T-helper 1 cell treated with Interleukin-12 subunit alpha and Interleukin-12 subunit beta and Interleukin-4 antibody, amounts not matched to agents 30 μg/mL and 1 μg/mL, for 36 hours (primary cell): ENCODE results near the gene PIGS.
"Not testable (repeated sequence)": the region's sequence is repeated elsewhere in the genome, so short reads cannot be mapped to it uniquely, and the experiment has no call there.

Experiments used
- H3K27ac Mint-ChIP-seq: one replicate; pipeline ENCODE4 v1.8.0; 2021; ENCODE audit warnings: mild to moderate bottlenecking, mixed read lengths
- H3K27me3 Mint-ChIP-seq: one replicate; pipeline ENCODE4 v1.8.0; 2021; ENCODE audit warnings: low read depth, mixed read lengths
- H3K36me3 Mint-ChIP-seq: one replicate; pipeline ENCODE4 v1.8.0; 2021; ENCODE audit warnings: low read depth, mixed read lengths
- H3K4me1 Mint-ChIP-seq: one replicate; pipeline ENCODE4 v1.8.0; 2021; ENCODE audit warnings: low read depth, mixed read lengths
- H3K4me3 Mint-ChIP-seq: one replicate; pipeline ENCODE4 v1.8.0; 2021; ENCODE audit warnings: mild to moderate bottlenecking, moderate library complexity, mixed read lengths
- H3K9me3 Mint-ChIP-seq: one replicate; pipeline ENCODE4 v1.8.0; 2021; ENCODE audit warnings: mixed read lengths

PIGS gene

DNA sequence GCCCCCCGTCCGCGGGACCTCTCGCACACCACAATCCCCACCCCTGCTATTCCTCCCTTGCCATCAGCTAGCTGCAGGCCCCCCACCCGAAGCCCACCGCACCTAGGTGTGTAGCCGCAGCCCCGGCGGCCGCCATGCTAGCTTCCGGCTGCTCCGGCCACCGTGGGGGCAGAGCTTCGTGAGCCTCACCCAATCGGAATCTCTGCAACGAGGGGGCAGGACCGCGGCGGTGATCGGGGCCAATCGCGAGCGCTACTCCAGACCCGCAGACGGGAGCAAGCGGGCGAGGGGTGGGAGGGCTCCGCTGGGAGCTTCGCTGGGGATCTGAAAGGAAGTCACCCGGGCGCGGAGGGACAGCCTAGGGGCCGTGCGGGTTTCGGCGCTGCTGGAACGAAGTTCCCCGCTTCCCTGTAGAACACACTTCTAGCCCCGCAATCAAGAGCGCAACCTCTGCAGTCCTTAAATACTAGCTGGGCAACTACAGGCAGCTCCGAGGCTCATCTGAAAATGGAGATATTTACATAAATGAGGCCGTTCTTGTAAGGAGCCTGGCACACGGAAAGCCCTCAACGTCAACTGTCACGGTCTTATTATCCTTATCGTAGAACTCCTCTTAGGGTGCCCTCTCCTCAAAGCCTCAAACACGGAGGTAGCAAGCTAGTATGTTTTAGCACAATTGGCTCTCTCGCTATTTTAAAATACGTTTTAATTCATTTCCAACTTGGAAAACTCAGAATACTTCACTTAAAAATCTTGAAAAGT, at the start of gene PIGS:
Gene PIGS (minus strand): TSS at position 164 of the 762 bp plus-strand sequence. CDS start 28 bp downstream, at position 136.
- peak within 1 kb of the TSS; percentile 94 for H3K4me3 Mint-ChIP-seq
- H3K9me3 Mint-ChIP-seq = no peaks in the 10 kb centered on the region
- H3K27me3 Mint-ChIP-seq = no peaks in the 10 kb centered on the region
- H3K27ac Mint-ChIP-seq = peak within 1 kb of the TSS; percentile 92
- H3K4me1 Mint-ChIP-seq = peaks cover 55% of the 10 kb centered on the region
- H3K36me3 Mint-ChIP-seq = peaks cover 37% of the 10 kb centered on the region

DNA sequence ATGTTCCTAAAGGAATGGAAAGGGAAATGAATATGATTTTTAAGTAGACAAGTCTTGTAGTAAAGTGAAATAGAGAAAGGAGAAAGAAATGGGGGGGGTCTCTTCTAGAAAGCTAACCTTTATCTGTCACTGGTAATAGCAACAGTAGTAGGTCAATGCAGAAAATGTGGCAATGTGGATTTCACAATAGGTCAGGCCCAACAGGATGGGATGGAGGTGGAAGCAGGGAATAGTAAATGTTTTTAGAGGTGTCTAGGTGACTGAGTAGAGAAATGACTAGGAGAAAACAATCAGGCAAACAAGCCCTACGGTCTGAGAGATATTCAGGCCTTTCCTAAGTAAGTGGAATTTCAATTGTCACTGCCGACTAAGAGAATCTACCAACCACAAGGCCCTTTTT, 48.7 kb upstream of the PIGS start:
- Mint-ChIP-seq H3K36me3 (peaks cover 61% of the 10 kb centered on the region), H3K4me1 (no peaks in the 10 kb centered on the region), H3K4me3 (no peak overlapping the region), H3K9me3 (no peaks in the 10 kb centered on the region), H3K27me3 (no peaks in the 10 kb centered on the region), H3K27ac (no peak overlapping the region)

DNA sequence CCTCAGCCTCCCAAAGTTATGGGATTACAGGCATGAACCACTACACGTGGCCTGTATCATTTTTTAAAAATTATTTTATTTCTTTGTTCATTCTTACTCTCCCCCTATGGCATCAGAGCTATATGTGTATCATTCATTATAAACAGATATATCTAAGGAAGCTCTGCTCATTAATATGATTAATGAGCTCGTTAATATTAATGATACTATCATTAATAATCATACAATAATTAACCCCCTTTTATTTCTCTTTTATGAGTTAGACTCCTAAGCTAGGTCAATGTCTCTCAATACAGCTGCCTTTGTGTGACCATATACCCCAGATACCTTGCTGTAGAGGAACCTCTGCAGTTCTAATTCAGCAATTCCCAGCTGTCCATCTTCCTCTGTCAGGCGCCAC, 47.1 kb upstream of the PIGS start:
- Mint-ChIP-seq H3K9me3 (no peaks in the 10 kb centered on the region), H3K4me1 (no peaks in the 10 kb centered on the region), H3K27ac (no peak overlapping the region), H3K36me3 (peaks cover 60% of the 10 kb centered on the region), H3K27me3 (no peaks in the 10 kb centered on the region), H3K4me3 (no peak overlapping the region)

DNA sequence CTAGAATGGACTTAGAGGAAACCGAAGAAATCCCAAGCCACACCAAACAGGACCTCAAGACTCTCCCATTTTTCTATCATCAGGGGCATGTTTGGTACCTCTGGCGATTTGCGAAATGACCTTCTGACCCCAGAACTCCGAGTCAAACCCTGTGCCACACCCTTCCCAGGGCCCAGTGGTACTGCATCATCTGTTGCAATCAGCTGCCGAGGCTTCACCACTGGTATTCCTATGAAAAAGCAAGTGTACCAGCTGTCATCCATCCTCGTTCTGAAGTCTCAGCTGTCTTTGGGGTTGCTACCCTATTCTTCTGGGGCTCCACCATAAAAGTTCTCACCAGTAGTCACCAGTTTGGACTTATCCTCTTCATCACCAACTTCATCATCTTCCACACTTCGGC, 45.0 kb upstream of the PIGS start:
- Mint-ChIP-seq H3K9me3 (no peaks in the 10 kb centered on the region), H3K4me3 (no peak overlapping the region), H3K4me1 (no peaks in the 10 kb centered on the region), H3K36me3 (peaks cover 51% of the 10 kb centered on the region), H3K27ac (no peak overlapping the region), H3K27me3 (no peaks in the 10 kb centered on the region)

DNA sequence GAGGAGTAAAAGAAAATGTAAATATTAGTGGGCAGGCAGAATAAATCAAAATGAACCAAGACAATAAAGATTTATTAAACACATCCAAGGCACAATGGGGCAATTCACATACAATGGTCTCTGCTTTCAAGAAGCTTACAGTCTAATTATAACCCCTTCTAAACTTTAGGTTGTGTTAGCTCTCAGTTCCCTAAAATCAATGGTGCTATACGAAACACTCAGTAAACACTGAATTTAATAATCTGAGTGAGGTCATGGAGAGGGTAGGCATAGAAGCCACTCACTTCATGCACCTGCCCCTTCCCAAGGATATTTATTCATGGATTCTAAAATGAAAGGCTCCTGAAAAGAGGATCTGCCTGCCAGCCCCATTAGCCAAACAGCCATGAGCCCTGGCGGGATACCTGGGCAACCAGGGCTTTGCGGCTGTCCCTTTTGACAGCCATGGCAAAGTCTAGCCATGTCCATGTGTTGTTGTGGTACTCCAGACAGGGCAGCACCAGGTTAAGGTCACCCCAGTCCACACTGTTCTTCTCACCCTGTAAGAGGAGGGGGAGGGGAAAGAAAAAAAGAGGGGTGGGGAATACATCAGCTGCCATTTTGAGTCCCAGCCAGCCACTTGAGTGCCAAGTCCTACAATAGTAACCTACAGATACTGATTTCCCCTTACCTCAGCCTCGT, 44.1 kb upstream of the PIGS start:
- Mint-ChIP-seq H3K27ac (no peak overlapping the region), H3K9me3 (no peaks in the 10 kb centered on the region), H3K4me1 (no peaks in the 10 kb centered on the region), H3K36me3 (peaks cover 51% of the 10 kb centered on the region), H3K4me3 (no peak overlapping the region), H3K27me3 (no peaks in the 10 kb centered on the region)

DNA sequence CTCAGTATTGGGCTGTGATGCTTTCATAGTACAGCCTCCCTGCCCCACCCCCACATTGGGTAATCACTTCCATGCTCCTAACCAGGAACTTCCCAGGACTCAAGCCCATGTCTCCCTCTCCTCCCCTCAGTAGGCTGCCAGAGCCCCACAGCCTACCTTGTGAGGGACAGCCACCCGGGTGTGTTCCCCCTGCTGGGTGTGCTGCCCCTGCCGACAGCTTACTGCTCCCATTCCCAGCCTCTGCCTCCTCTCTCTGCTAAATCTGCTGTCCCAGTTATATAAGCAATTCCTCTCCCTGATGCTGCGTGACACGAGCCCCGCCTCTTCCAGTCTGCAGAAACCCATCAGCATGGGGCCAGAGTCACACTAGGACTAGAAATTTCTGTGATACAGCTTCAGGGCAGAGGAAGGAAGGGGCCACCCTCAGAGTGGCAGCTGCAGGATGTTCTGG, 42.6 kb upstream of the PIGS start, which contains the start of gene RSKR:
Gene RSKR (minus strand): TSS at position 255 of the 451 bp plus-strand sequence. CDS start 24 bp downstream, at position 231.
- H3K4me3 Mint-ChIP-seq = no peak within 1 kb of the TSS
- no peaks in the 10 kb centered on the region for H3K27me3 Mint-ChIP-seq
- peak within 1 kb of the TSS; percentile 45 for H3K27ac Mint-ChIP-seq
- H3K9me3 Mint-ChIP-seq = no peaks in the 10 kb centered on the region
- H3K4me1 Mint-ChIP-seq = no peaks in the 10 kb centered on the region
- H3K36me3 Mint-ChIP-seq = peaks cover 45% of the 10 kb centered on the region

DNA sequence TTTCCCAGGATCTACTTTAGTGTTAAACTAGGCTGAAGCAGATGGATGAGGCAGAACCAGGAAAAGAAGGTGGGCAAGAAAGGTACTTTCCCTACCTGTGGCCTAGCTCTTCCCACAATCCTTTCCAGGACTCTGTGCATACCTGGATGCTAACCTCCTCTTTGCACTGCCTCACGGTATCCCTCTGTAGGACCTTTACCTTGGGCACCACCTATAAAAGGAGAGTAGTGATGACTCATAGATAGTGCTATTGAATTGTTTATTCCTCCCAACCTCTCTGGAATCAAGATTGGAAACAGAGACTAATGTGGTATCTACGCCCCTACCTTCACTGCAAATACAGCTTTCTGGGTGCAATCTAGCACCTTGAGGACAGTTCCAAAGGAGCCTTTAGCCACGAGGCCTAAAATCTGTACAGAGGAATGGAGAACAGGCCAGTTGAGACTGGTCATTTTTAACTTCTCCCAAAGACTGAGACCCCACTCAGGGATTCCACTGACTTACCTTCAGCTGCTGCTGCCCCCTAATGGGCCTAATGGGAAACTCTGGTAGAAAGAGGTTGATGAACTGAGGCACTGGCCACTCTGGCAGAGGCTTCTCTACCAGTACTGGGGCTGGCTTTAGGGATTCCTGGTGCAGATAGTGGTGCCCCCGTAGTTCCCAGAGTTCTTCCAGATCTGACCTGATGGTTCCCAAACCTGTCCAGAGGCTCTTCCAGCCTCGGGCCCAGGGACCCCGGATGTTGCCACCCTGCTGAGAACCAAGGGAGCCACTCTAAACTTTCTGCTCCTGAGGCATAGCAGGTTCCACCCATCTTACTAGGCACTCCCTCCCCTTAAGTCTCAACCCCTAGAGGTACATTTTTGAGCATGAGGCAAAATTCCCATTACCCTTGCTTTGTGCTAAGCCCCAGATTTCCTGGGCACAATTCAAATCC, 41.9 kb upstream of the PIGS start:
- peak overlapping the region; percentile 46 for H3K27ac Mint-ChIP-seq

DNA sequence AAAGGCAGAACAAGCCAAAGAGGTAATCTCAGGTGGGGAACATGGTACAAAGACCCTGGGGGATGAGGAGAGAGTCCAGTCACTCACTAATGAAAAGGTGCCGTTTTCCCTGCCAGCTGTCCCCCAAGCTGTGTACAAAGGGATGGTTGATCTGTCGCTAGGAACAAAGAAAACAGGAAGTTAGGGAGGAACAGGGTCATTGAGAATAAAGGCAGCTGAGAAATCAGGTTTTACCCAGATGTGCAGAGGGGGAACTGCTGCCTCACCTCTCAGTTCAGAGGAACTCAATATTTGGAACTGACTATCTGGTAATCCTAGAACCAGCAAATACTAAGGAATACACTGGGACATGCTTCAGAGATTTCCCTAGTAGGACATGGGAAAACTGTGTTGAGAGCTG, 41.2 kb upstream of the PIGS start:
- Mint-ChIP-seq H3K36me3 (peaks cover 37% of the 10 kb centered on the region), H3K27me3 (no peaks in the 10 kb centered on the region), H3K27ac (no peak overlapping the region), H3K4me1 (no peaks in the 10 kb centered on the region), H3K4me3 (no peak overlapping the region), H3K9me3 (no peaks in the 10 kb centered on the region)

More for the DNA sequence above, 41.9 kb upstream of the PIGS start:
- Mint-ChIP-seq H3K27me3 (no peaks in the 10 kb centered on the region), H3K4me3 (no peak overlapping the region), H3K36me3 (peaks cover 38% of the 10 kb centered on the region), H3K9me3 (no peaks in the 10 kb centered on the region), H3K4me1 (no peaks in the 10 kb centered on the region)

DNA sequence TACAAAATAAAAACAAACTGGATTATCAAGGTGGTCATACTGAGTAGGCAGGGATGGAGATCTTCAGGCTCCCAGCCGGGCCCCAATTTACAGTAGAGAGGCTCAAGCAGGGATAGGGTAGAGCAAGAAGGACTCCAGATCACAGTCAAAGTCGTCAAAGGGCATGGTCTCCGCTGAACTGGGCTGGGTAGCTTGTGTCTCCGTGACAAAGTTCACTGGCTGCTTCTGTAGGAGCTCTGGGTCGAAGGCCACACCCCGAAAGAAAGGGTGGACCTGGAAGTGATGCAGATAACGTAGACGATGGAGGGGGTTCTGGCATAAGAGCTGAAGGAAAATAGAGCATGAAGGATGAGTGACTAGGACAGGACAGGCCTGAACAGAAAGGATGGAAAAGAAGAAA, 39.1 kb upstream of the PIGS start:
- peak overlapping the region; percentile 27 for H3K27ac Mint-ChIP-seq
- no peaks in the 10 kb centered on the region for H3K27me3 Mint-ChIP-seq
- no peaks in the 10 kb centered on the region for H3K9me3 Mint-ChIP-seq
- peaks cover 22% of the 10 kb centered on the region for H3K36me3 Mint-ChIP-seq
- no peak overlapping the region for H3K4me3 Mint-ChIP-seq
- no peaks in the 10 kb centered on the region for H3K4me1 Mint-ChIP-seq

DNA sequence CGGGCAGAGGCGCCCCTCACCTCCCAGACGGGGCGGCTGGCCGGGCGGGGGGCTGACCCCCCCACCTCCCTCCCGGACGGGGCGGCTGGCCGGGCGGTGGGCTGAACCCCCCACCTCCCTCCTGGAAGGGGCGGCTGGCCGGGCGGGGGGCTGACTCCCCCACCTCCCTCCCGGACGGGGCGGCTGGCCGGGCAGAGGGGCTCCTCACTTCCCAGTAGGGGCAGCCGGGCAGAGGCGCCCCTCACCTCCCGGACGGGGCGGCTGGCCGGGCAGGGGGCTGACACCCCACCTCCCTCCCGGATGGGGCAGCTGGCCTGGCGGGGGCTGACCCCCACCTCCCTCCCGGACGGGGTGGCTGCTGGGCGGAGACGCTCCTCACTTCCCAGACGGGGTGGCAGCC, 32.7 kb upstream of the PIGS start:
- not testable (repeated sequence) for H3K4me1 Mint-ChIP-seq, H3K27ac Mint-ChIP-seq, H3K27me3 Mint-ChIP-seq, H3K36me3 Mint-ChIP-seq, H3K9me3 Mint-ChIP-seq, H3K4me3 Mint-ChIP-seq

DNA sequence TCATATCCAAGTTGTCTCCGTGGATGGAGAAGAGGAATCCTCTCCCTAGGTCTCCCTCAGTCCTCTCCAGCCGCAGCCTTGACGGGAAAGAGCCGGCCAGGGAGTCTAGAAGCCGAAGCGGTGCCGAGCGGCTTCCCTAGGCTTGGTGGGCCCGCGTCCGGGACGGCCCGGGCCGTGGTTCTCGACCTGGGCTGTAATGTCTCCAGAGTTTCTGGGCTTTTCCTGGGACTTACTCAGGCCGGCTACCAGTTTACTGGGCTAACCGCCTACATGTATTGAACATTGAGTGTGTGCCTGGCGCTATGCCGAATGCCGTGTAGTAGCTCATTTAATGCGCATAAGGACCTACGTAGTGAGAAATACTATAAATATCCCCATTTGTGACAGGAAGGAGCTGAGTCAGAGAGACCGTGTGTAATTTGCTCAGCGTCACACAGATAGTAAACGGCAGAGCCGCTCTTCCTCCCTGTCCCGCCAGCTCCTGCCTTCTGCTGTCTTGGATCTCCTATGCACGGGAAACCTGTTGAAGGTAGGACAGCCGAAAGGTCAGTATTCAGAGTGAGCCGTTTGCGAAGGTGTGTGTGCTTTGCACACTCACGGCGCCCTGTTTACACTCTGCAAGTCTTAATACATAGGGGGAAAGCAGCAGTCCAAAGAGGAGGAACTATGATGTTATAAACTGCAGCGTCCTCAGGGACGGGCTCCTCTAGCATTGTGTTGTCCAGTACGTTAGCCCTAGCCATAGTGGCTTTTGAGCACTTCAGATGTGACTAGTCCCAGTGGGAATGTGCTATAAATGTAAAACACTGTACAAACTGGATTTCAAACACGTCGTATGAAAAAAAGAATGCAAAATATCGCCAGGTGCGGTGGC, 28.2 kb upstream of the PIGS start:
- Mint-ChIP-seq H3K4me1 (peaks cover 18% of the 10 kb centered on the region), H3K36me3 (peaks cover 10% of the 10 kb centered on the region), H3K4me3 (peak overlapping the region; percentile 99), H3K9me3 (no peaks in the 10 kb centered on the region), H3K27ac (peak overlapping the region; percentile 98), H3K27me3 (no peaks in the 10 kb centered on the region)

DNA sequence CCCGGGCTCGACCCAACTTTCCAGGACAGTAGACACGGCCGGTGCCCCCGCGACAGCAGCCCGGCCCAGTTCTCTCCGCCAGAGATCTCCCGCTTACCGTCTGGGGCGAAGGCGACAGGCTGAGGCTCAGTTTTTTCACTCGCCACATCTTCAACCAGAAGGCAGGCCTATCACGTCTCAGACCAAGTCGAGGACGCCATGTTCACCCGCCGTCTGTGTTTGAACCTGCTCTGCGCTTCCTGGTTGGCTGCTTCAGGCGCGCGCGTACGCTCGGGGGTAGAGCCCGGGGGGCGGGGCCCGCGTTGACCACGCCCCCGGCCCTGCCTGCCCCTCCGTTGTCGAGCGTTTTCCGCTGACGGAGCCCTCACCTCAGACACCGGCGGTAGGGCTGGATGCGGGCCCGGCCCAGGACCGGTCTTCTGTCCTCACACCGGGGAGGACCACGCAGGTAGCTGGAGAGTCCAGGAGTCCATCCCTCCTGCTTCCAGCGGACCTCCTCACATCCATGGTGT, 27.5 kb upstream of the PIGS start, which contains the start of gene SPAG5:
Gene SPAG5 (minus strand): TSS at position 227 of the 512 bp plus-strand sequence. CDS start 79 bp downstream, at position 148.
- H3K27ac Mint-ChIP-seq = peak within 1 kb of the TSS; percentile 98
- H3K27me3 Mint-ChIP-seq = no peaks in the 10 kb centered on the region
- peaks cover 10% of the 10 kb centered on the region for H3K36me3 Mint-ChIP-seq
- peaks cover 20% of the 10 kb centered on the region for H3K4me1 Mint-ChIP-seq
- peak within 1 kb of the TSS; percentile 99 for H3K4me3 Mint-ChIP-seq
- no peaks in the 10 kb centered on the region for H3K9me3 Mint-ChIP-seq

DNA sequence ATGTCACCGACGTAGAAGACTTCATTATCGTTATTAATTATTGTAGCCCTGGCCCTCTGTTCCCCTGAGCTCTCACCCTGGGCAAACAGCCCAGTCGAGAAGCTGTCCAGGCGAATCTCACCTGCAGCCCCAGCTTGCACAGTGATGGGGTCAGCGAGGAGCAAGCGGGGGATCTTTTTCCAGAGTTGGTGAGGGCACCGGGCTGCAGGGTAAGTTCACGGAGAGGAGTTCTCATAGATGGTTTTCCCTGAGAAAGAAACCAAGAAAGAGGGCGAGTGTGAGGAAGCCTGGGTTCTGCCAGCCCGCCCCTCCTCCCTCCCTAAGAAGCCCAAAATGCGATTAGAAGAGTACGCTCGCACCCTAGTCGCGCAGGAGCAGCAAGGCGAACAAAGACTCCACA, 27.1 kb upstream of the PIGS start:
- no peaks in the 10 kb centered on the region for H3K9me3 Mint-ChIP-seq
- peak overlapping the region; percentile 98 for H3K27ac Mint-ChIP-seq
- no peaks in the 10 kb centered on the region for H3K27me3 Mint-ChIP-seq
- peaks cover 21% of the 10 kb centered on the region for H3K4me1 Mint-ChIP-seq
- H3K4me3 Mint-ChIP-seq = peak overlapping the region; percentile 99
- H3K36me3 Mint-ChIP-seq = peaks cover 12% of the 10 kb centered on the region
